GM12891 (cell line): ENCODE results near the gene STXBP5.

Experiments used
- PAX5 ChIP-seq: IDR thresholded peaks from 2 replicates; pipeline ENCODE4 v1.6.1; 2011; ENCODE audit warnings: low read length, moderate library complexity, mild to moderate bottlenecking; ENCODE audit not compliant: insufficient read depth, severe bottlenecking
- POLR2A ChIP-seq: IDR thresholded peaks from 2 replicates; pipeline ENCODE4 v1.6.1; 2011; ENCODE audit warnings: low read depth, low read length, control low read depth
- POLR2AphosphoS5 ChIP-seq: IDR thresholded peaks from 2 replicates; pipeline ENCODE4 v1.6.1; 2011; ENCODE audit warnings: low read depth, low read length, control low read depth
- POU2F2 ChIP-seq: IDR thresholded peaks from 2 replicates; pipeline ENCODE4 v1.6.1; 2011; ENCODE audit warnings: low read depth, mild to moderate bottlenecking, control low read depth, low read length, moderate library complexity
- TAF1 ChIP-seq: IDR thresholded peaks from 2 replicates; pipeline ENCODE4 v1.6.1; 2011; ENCODE audit warnings: low read depth, low read length, control low read depth

DNA sequence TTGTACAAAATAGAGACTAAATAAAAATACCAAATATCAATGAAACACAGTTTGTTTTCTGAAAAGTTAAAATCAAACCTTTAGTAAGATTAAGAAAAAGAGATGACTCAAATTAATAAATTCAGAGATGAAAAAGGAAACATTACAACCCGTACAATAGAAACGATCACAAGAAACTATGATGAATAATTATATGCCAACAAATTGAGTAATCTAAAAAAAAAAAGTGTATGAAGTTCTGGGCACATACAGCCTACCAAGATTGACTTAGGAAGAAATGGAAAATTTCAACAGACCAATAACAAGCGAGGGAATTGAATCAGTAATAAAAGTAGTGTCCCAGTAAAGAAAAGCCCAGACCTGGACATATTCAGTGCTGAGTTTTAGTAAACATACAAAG lies 94.8 kb downstream of the STXBP5 start:
- no peak for TF ChIP-seq POLR2A
- no peak for TF ChIP-seq POLR2AphosphoS5
- no peak for TF ChIP-seq TAF1
- no peak for TF ChIP-seq POU2F2
- TF ChIP-seq PAX5: no peak
